OCI-LY1 (cell line): ENCODE data around the gene ALDH5A1.

Experiments used
- H2AFZ ChIP-seq: fragments of 200-600 bp; sonication (generic), shearing (Covaris generic); 2 replicates; pipeline ENCODE4 v1.6.0; 2014; ENCODE audit warnings: antibody characterized with exemption, mild to moderate bottlenecking, low read length
- H3F3A ChIP-seq: fragments of 200-600 bp; sonication (generic), shearing (Covaris generic); 2 replicates; pipeline ENCODE4 v1.6.0; 2014; ENCODE audit warnings: mild to moderate bottlenecking, antibody characterized with exemption, low read length, moderate library complexity; ENCODE audit not compliant: insufficient read depth
- H3K27ac ChIP-seq: fragments of 200-600 bp; sonication (generic); 2 replicates; pipeline ENCODE4 v1.5.1; 2014; ENCODE audit warnings: low read length, mixed run types, mild to moderate bottlenecking, low read depth; ENCODE audit not compliant: poor library complexity, severe bottlenecking
- H3K27me3 ChIP-seq: fragments of 200-600 bp; sonication (generic); 2 replicates; pipeline ENCODE4 v1.6.0; 2014; ENCODE audit warnings: antibody characterized with exemption, mild to moderate bottlenecking, low read length, moderate library complexity; ENCODE audit not compliant: insufficient read depth
- H3K36me3 ChIP-seq: fragments of 200-600 bp; sonication (generic); 2 replicates; pipeline ENCODE4 v1.6.1; 2014; ENCODE audit warnings: mild to moderate bottlenecking, antibody characterized with exemption, low read length, moderate library complexity, mixed read lengths; ENCODE audit not compliant: insufficient read depth
- H3K4me1 ChIP-seq: fragments of 200-600 bp; sonication (generic); 2 replicates; pipeline ENCODE4 v1.5.1; 2014; ENCODE audit warnings: mild to moderate bottlenecking, low read length, moderate library complexity; ENCODE audit not compliant: insufficient read depth, severe bottlenecking
- H3K4me2 ChIP-seq: fragments of 200-600 bp; sonication (generic), shearing (Covaris generic); 2 replicates; pipeline ENCODE4 v1.6.1; 2014; ENCODE audit warnings: low read length
- H3K4me3 ChIP-seq: fragments of 200-600 bp; sonication (generic); 2 replicates; pipeline ENCODE4 v1.5.1; 2014; ENCODE audit warnings: low read length, low read depth, mild to moderate bottlenecking, mixed read lengths; ENCODE audit not compliant: poor library complexity, severe bottlenecking
- H3K79me2 ChIP-seq: fragments of 200-600 bp; shearing (Covaris generic); 2 replicates; pipeline ENCODE4 v1.6.1; 2016; ENCODE audit warnings: mixed run types, low read length, mixed read lengths; ENCODE audit not compliant: insufficient read depth
- H3K9ac ChIP-seq: fragments of 200-600 bp; sonication (generic), shearing (Covaris generic); 2 replicates; pipeline ENCODE4 v1.6.1; 2014; ENCODE audit warnings: mild to moderate bottlenecking, low read length, mixed read lengths
- H3K9me2 ChIP-seq: fragments of 200-600 bp; sonication (generic), shearing (Covaris generic); 2 replicates; pipeline ENCODE4 v1.6.1; 2014; ENCODE audit warnings: low read depth, mild to moderate bottlenecking, low read length, mixed read lengths
- H3K9me3 ChIP-seq: fragments of 200-600 bp; shearing (Covaris generic); 2 replicates; pipeline ENCODE4 v1.6.1; 2014; ENCODE audit warnings: low read length, mixed read lengths
- H4K20me1 ChIP-seq: fragments of 200-600 bp; sonication (generic), shearing (Covaris generic); 2 replicates; pipeline ENCODE4 v1.6.0; 2016; ENCODE audit warnings: mild to moderate bottlenecking, low read length; ENCODE audit not compliant: insufficient read depth
- CTCF ChIP-seq: fragments of 200-600 bp; sonication (generic), shearing (Covaris generic); IDR thresholded peaks from 2 replicates; pipeline ENCODE4 v1.5.1; 2017; ENCODE audit warnings: mild to moderate bottlenecking, antibody characterized with exemption, low read length, moderate library complexity, mixed read lengths
- EZH2 ChIP-seq: fragments of 200-600 bp; sonication (generic), shearing (Covaris generic); IDR thresholded peaks from 2 replicates; pipeline ENCODE4 v1.8.0; 2017; ENCODE audit warnings: borderline replicate concordance, mixed run types, mild to moderate bottlenecking, antibody characterized with exemption, low read length, moderate library complexity, mixed read lengths

Gene ALDH5A1

GRCh38 chr6:24564081-24564480 lies 69.3 kb downstream of the ALDH5A1 start:
- no peaks in the 10 kb centered on the region for H3K36me3 ChIP-seq
- no peaks in the 10 kb centered on the region for H3K79me2 ChIP-seq
- H3K9ac ChIP-seq, result no peak overlapping the region
- H3K9me2 ChIP-seq, result no peaks in the 10 kb centered on the region
- H3K4me1 ChIP-seq, result no peaks in the 10 kb centered on the region
- H3K27me3 ChIP-seq, result no peaks in the 10 kb centered on the region
- H3K27ac ChIP-seq, result no peak overlapping the region
- no peaks in the 10 kb centered on the region for H3F3A ChIP-seq
- H3K4me3 ChIP-seq, result no peak overlapping the region
- H2AFZ ChIP-seq, result no peak overlapping the region
- no peak overlapping the region for H3K4me2 ChIP-seq
- H3K9me3 ChIP-seq, result no peaks in the 10 kb centered on the region
- no peaks in the 10 kb centered on the region for H4K20me1 ChIP-seq
- TF ChIP-seq EZH2 (no peak), CTCF (no peak)

- no peaks in the 10 kb centered on the region for H3K79me2 ChIP-seq
- no peak overlapping the region for H2AFZ ChIP-seq
- H3K4me3 ChIP-seq, result no peak overlapping the region
- H4K20me1 ChIP-seq, result no peaks in the 10 kb centered on the region
- no peak overlapping the region for H3K27ac ChIP-seq
- H3K9me3 ChIP-seq, result no peaks in the 10 kb centered on the region
- H3K9ac ChIP-seq, result no peak overlapping the region
- H3K9me2 ChIP-seq, result no peaks in the 10 kb centered on the region
- H3K27me3 ChIP-seq, result no peaks in the 10 kb centered on the region
- no peaks in the 10 kb centered on the region for H3F3A ChIP-seq
- TF ChIP-seq CTCF, result no peak
- no peak for TF ChIP-seq EZH2
- no peak overlapping the region for H3K4me2 ChIP-seq
- H3K36me3 ChIP-seq, result no peaks in the 10 kb centered on the region
- no peaks in the 10 kb centered on the region for H3K4me1 ChIP-seq
These were observed 70.4 kb downstream of the ALDH5A1 start for GRCh38 chr6:24565196-24565595.

GRCh38 chr6:24566020-24566767 lies 71.4 kb downstream of the ALDH5A1 start:
- Histone ChIP-seq H3K9me2 (no peaks in the 10 kb centered on the region), H3K79me2 (no peaks in the 10 kb centered on the region), H3K36me3 (no peaks in the 10 kb centered on the region), H3K4me1 (no peaks in the 10 kb centered on the region), H3K4me2 (no peak overlapping the region), H3K9me3 (no peaks in the 10 kb centered on the region), H3F3A (no peaks in the 10 kb centered on the region), H3K9ac (no peak overlapping the region), H3K27ac (no peak overlapping the region), H3K4me3 (no peak overlapping the region), H4K20me1 (no peaks in the 10 kb centered on the region), H3K27me3 (no peaks in the 10 kb centered on the region), H2AFZ (no peak overlapping the region)
- TF ChIP-seq EZH2, result no peak
- no peak for TF ChIP-seq CTCF
